ENCODE measurements around the gene LAMB3.

GRCh38 chr1:209678981-209679539 is 26.8 kb upstream of the LAMB3 start:
- TF ChIP-seq CTCF (IDR thresholded peaks at IDR 0.05) (no peak), ZFX (IDR thresholded peaks at IDR 0.05; ENCODE audit: borderline replicate concordance) (no peak)

All from 22Rv1 (cell line).